Osteocyte (in vitro differentiated cells): ENCODE data around the gene CASZ1. TPM values are rescaled to one million over a fixed set of nuclear protein-coding genes. Genes with fewer than 3 reads are reported as not detected.

Experiments used
- DNase-seq: peaks from one replicate; pipeline ENCODE4 v3.0.0; 2021; ENCODE audit warnings: mixed read lengths; ENCODE audit not compliant: unreplicated experiment; ENCODE audit errors: extremely low spot score
- H3K27ac Mint-ChIP-seq: one replicate; pipeline ENCODE4 v1.8.0; 2021; ENCODE audit warnings: mild to moderate bottlenecking, mixed read lengths; ENCODE audit not compliant: unreplicated experiment
- H3K27me3 Mint-ChIP-seq: one replicate; pipeline ENCODE4 v1.8.0; 2021; ENCODE audit warnings: mixed read lengths; ENCODE audit not compliant: unreplicated experiment
- H3K36me3 Mint-ChIP-seq: one replicate; pipeline ENCODE4 v1.8.0; 2021; ENCODE audit warnings: mixed read lengths; ENCODE audit not compliant: unreplicated experiment
- H3K4me1 Mint-ChIP-seq: one replicate; pipeline ENCODE4 v1.8.0; 2021; ENCODE audit warnings: mixed read lengths; ENCODE audit not compliant: unreplicated experiment
- H3K4me3 Mint-ChIP-seq: one replicate; pipeline ENCODE4 v1.8.0; 2021; ENCODE audit warnings: mild to moderate bottlenecking, moderate library complexity, mixed read lengths; ENCODE audit not compliant: unreplicated experiment
- H3K9me3 Mint-ChIP-seq: one replicate; pipeline ENCODE4 v1.8.0; 2021; ENCODE audit warnings: mixed read lengths; ENCODE audit not compliant: unreplicated experiment
- CTCF ChIP-seq: fragments of 200-600 bp; sonication (generic); IDR thresholded peaks from 2 replicates; pipeline ENCODE4 v1.5.0; 2021; ENCODE audit warnings: antibody characterized with exemption, mild to moderate bottlenecking, moderate library complexity
- total RNA-seq: library from RNA; stranded (reverse); gene quantifications from 2 replicates; pipeline ENCODE4 v1.2.1, GENCODE V29; 2021

CASZ1 gene
- total RNA-seq, 1 donor from 2014 or later = 1.2 TPM

GRCh38 chr1:10633416-10633815, 163.0 kb downstream of the CASZ1 start:
- no peak for DNase-seq
- no peaks in the 10 kb centered on the region for H3K27me3 Mint-ChIP-seq
- H3K4me3 Mint-ChIP-seq = no peak overlapping the region
- peaks cover 61% of the 10 kb centered on the region for H3K4me1 Mint-ChIP-seq
- peaks cover 5% of the 10 kb centered on the region for H3K36me3 Mint-ChIP-seq
- peak overlapping the region; percentile 34 for H3K27ac Mint-ChIP-seq
- H3K9me3 Mint-ChIP-seq = no peaks in the 10 kb centered on the region
- TF ChIP-seq CTCF = no peak

- TF ChIP-seq CTCF = no peak
- peaks cover 6% of the 10 kb centered on the region for H3K36me3 Mint-ChIP-seq
- H3K4me1 Mint-ChIP-seq = peaks cover 60% of the 10 kb centered on the region
- H3K4me3 Mint-ChIP-seq = no peak overlapping the region
- H3K9me3 Mint-ChIP-seq = no peaks in the 10 kb centered on the region
- no peak for DNase-seq
- H3K27ac Mint-ChIP-seq = peak overlapping the region; percentile 78
- H3K27me3 Mint-ChIP-seq = no peaks in the 10 kb centered on the region
Observed at GRCh38 chr1:10632691-10633090, 163.8 kb downstream of the CASZ1 start.

GRCh38 chr1:10631811-10632593, 164.4 kb downstream of the CASZ1 start:
- TF ChIP-seq CTCF = no peak
- peak overlapping the region; percentile 78 for H3K27ac Mint-ChIP-seq
- DNase-seq = no peak

GRCh38 chr1:10631121-10631810, 165.2 kb downstream of the CASZ1 start:
- Mint-ChIP-seq H3K36me3 (peaks cover 10% of the 10 kb centered on the region), H3K27me3 (no peaks in the 10 kb centered on the region), H3K4me3 (no peak overlapping the region), H3K9me3 (no peaks in the 10 kb centered on the region), H3K4me1 (peaks cover 51% of the 10 kb centered on the region), H3K27ac (no peak overlapping the region)
- no peak for DNase-seq
- TF ChIP-seq CTCF = no peak

More at GRCh38 chr1:10631811-10632593, 164.4 kb downstream of the CASZ1 start:
- peaks cover 6% of the 10 kb centered on the region for H3K36me3 Mint-ChIP-seq
- no peak overlapping the region for H3K4me3 Mint-ChIP-seq
- H3K9me3 Mint-ChIP-seq = no peaks in the 10 kb centered on the region
- peaks cover 54% of the 10 kb centered on the region for H3K4me1 Mint-ChIP-seq
- no peaks in the 10 kb centered on the region for H3K27me3 Mint-ChIP-seq

GRCh38 chr1:10630661-10631120, 165.8 kb downstream of the CASZ1 start:
- TF ChIP-seq CTCF = no peak
- H3K27ac Mint-ChIP-seq = no peak overlapping the region
- H3K4me3 Mint-ChIP-seq = no peak overlapping the region
- DNase-seq = no peak
- peaks cover 10% of the 10 kb centered on the region for H3K36me3 Mint-ChIP-seq
- H3K27me3 Mint-ChIP-seq = no peaks in the 10 kb centered on the region
- H3K9me3 Mint-ChIP-seq = no peaks in the 10 kb centered on the region
- peaks cover 54% of the 10 kb centered on the region for H3K4me1 Mint-ChIP-seq
